Mucosa of descending colon (tissue), 3 donors: ENCODE results near the gene CHD2. TPM values are rescaled to one million over a fixed set of nuclear protein-coding genes. Genes with fewer than 3 reads are reported as not detected.
A peak's percentile ranks its signal among the peaks of the same experiment; 100 is the strongest.

Experiments
- ATAC-seq: fragments of 200-7000 bp; cut with Tn5 transposase; one replicate; pipeline ENCODE4 v1.9.1; 2020; ENCODE audit warnings: mild to moderate bottlenecking, moderate library complexity
- DNase-seq, 3 donors: peaks; one replicate each; pipeline ENCODE4 v3.0.0-alpha.2; 2020
- H3K36me3 ChIP-seq: fragments of 200-600 bp; one replicate; pipeline ENCODE4 v1.8.0; 2021; ENCODE audit warnings: low read depth, mild to moderate bottlenecking
- H3K4me1 ChIP-seq: fragments of 200-600 bp; one replicate; pipeline ENCODE4 v1.8.0; 2021; ENCODE audit warnings: low read depth, mild to moderate bottlenecking
- H3K4me3 ChIP-seq: fragments of 200-600 bp; one replicate; pipeline ENCODE4 v1.8.0; 2021; ENCODE audit warnings: mild to moderate bottlenecking
- H3K9me3 ChIP-seq: fragments of 200-600 bp; one replicate; pipeline ENCODE4 v1.8.0; 2021; ENCODE audit warnings: mild to moderate bottlenecking
- intact Hi-C, 2 donors: fragments of 100-400 bp; cut with DNase I in 1 of 2; cut with micrococcal nuclease in 1 of 2; formaldehyde crosslinking; loops; one replicate each; pipeline versions ENCODE4 v1.11.0 to v1.11.1; 2022; cut with DNase I, micrococcal nuclease
- total RNA-seq, 3 donors: library from RNA; stranded (reverse); fragmentation: NEBNext Ultra II Directional in 2 of 3; extraction: Animal tissue kit (Norgen Biotek cat#: 25700) in 2 of 3; gene quantifications; one replicate each; pipeline versions ENCODE4 v1.2.1 to v1.2.4, GENCODE V29; 2021 to 2023
- TF ChIP-seq, protein P1 (sequence below): fragments of 200-600 bp; IDR thresholded peaks from one replicate; pipeline ENCODE4 v1.8.0; 2022; ENCODE audit warnings: antibody characterized with exemption, mild to moderate bottlenecking
- donor health status: DM: no; HTN: no; CAD: no; lungs with moderate emphysema.
- donor health status: DM: no; HTN: no; CAD: no.
- donor health status: DM: no; HTN: yes; CAD: no.

Gene CHD2
- total RNA-seq, 3 donors from 2014 or later = 86.2 to 128 (median 110) TPM

DNA sequence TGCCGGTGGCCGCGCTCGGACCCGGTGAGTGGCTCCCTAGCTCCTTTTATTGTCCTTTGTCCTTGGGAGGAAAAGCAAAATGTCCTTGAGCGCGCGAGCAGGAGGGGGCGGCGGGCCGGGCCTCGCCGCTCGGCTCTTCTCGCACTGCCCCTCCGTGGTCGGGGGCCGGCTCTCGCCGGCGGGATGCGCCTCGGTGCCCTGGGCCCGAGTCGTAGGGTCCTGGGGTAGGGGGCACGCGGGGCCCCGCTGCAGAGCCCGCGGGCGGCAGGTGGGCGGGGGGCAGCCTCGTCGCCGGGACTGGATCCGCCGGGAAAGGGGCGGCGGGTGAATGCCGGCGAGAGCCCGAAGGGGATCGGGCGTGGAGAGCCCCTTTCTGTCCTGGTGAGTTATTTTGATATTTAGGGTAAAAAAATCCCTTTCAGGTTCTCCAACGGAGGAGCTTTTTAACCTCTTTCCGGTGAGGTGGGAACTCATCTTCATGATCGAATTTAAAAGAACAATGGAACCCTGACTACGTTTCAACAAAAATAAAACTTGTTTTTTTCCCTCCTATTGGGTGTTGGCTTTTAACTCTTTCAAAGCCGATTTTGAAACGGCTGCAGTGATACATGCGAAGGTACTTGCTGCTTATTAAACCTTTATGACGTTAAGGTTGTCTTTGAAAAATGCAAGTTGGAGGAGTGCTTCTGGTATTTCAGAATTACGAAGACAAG is 16.8 kb upstream of the CHD2 start:
- Histone ChIP-seq H3K4me3 (peak overlapping the region; percentile 98), H3K9me3 (no peaks in the 10 kb centered on the region), H3K36me3 (no peaks in the 10 kb centered on the region), H3K4me1 (peaks cover 40% of the 10 kb centered on the region)
- DNase-seq = peak in 2 of 3 donors; percentile 61 to 62
- ATAC-seq = no peak
- intact Hi-C loops = loop anchor here in 1 of 2 donors (5.0 kb wide), 1 partner anchor 61 kb away; no protein-coding TSS in a partner anchor
- TF ChIP-seq, protein P1, sequence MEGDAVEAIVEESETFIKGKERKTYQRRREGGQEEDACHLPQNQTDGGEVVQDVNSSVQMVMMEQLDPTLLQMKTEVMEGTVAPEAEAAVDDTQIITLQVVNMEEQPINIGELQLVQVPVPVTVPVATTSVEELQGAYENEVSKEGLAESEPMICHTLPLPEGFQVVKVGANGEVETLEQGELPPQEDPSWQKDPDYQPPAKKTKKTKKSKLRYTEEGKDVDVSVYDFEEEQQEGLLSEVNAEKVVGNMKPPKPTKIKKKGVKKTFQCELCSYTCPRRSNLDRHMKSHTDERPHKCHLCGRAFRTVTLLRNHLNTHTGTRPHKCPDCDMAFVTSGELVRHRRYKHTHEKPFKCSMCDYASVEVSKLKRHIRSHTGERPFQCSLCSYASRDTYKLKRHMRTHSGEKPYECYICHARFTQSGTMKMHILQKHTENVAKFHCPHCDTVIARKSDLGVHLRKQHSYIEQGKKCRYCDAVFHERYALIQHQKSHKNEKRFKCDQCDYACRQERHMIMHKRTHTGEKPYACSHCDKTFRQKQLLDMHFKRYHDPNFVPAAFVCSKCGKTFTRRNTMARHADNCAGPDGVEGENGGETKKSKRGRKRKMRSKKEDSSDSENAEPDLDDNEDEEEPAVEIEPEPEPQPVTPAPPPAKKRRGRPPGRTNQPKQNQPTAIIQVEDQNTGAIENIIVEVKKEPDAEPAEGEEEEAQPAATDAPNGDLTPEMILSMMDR = no peak

DNA sequence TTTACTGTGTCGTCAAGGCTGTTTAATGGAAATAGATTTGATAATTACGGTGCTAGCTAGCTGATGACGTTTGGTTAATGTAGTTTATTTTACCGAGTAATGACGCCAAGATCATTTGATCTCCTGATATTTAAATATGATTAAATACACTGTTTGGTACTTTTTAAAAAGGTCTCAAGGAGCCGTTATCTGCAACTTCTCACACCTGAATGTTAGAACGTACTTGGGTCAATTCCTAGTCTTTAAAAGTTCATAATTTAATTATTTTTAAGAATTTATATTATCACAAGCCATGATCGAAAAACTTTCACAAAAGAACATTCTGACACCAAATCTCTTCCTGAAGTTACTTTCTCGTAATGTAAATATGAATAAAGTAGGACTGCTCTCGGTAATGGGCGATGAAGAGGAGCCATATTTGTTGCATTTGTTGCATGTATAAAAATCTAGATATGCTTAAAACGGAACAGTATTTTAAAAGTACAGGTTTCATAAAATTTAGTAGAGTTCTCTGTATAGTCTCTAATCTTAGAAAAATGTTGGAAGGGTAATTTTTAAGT is 16.2 kb upstream of the CHD2 start:
- TF ChIP-seq, protein P1 = no peak
- DNase-seq (no peak), ATAC-seq (no peak)
- no peaks in the 10 kb centered on the region for H3K36me3 ChIP-seq
- intact Hi-C loops = loop anchor here in 1 of 2 donors (5.0 kb wide), 1 partner anchor 62 kb away; no protein-coding TSS in a partner anchor
- H3K9me3 ChIP-seq = no peaks in the 10 kb centered on the region
- H3K4me1 ChIP-seq = peaks cover 39% of the 10 kb centered on the region
- H3K4me3 ChIP-seq = peak overlapping the region; percentile 98

DNA sequence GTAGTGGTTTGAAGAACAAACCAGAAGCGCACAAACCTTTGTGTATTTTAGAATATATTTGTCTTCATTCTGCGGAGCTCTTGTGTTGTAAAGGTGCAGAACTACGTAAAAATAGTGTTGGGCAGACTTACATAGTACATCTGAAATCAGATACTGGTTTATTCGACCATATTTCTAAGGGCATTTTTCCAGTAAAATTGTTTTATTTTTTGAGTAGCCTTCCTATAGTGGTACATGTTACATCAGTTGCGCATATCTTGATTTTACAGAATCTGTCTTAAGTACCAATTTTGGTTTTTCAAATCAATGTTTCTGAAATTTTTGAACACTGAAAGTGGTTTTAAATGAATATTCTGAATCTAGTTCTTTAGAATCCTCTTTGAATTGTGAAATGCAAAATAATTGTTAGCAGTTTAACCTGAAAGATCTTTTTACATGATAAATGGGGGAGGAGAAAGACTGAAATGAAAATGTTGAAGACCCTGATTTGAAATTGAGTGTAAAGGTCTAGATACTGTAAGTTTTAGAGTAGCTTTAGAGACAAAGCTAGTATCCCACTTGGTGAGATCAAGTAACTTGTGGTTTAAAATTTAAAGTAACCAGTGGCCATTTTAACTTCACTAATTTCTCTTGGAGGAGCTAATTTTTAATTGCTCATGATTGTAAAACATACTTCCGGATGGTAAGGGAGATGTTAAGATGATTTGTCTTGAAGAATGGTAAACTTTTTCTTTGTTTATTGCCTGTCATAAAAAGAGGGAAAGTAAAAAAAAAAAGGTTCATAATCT is 15.5 kb upstream of the CHD2 start:
- Histone ChIP-seq H3K4me3 (peak overlapping the region; percentile 98), H3K4me1 (peaks cover 38% of the 10 kb centered on the region), H3K36me3 (no peaks in the 10 kb centered on the region), H3K9me3 (no peaks in the 10 kb centered on the region)
- ATAC-seq (no peak), DNase-seq (no peak)
- TF ChIP-seq, protein P1 = no peak
- intact Hi-C loops = loop anchor here in 1 of 2 donors (5.0 kb wide), 2 partner anchors 62 to 72 kb away; no protein-coding TSS in a partner anchor

DNA sequence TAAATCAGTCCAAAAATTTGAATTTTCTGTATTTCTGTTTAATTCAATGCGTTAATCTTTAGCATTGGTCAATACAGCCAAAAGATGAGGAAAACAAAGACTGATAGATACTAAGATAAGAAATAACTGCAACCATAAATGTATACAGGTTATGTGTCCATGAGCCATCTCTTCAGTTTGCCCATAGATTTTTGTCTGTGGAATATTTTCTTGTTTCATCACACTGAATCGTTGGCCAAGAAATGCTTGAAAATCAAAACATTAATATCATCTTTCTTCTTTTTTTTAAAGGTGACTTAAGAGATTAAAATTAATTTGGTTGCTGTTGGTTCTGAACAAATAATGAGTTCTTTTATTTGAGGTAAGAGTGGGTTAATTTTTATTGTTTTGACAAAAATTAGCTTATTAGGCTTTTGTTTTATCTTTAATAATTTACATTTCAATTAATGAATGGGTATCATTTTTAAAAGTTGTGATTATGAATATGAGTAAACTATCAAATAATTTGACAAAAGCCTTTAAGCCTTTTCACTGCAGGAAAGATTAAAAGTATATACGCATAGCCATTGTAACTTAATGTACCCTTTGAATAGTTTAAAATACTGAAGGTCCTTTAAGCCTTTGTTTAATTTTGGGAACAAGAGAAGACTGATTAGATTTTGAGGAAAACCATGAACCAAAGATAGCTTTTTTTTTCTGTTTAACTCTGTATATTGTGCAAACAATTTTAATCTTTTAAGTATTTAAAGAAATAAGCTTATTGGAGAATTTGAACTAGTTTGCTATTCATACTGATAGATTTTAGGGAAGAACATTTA is 14.7 kb upstream of the CHD2 start:
- no peak for ATAC-seq
- Histone ChIP-seq H3K4me3 (no peak overlapping the region), H3K4me1 (peaks cover 35% of the 10 kb centered on the region), H3K36me3 (no peaks in the 10 kb centered on the region), H3K9me3 (no peaks in the 10 kb centered on the region)
- TF ChIP-seq, protein P1 = no peak
- intact Hi-C loops = loop anchor here in 1 of 2 donors (5.0 kb wide), 1 partner anchor 73 kb away; no protein-coding TSS in a partner anchor
- DNase-seq = no peak

DNA sequence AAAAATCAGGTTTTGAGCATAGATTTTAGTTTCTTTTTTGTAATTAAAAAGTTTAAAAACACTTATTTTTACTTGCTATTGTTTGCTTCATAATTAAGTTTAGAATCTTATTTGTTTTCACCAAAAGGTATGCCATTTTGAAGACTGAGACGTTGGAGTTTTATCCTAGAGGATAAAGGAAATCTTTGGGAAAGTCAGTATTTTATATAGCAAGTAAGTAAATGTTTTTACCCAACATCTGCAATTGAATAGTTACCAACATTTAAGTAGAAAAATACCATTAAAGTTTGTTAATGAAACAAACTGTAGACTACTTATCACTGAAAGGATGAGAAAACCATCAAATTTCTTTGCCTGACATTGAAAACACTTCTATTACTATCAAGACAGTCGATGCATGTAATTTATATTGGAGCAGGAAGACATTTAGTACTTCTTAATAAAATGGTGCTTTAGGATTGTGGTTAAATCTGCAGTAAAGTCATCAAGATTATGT is 14.0 kb upstream of the CHD2 start:
- DNase-seq (no peak), ATAC-seq (no peak)
- H3K4me3 ChIP-seq = no peak overlapping the region
- H3K9me3 ChIP-seq = no peaks in the 10 kb centered on the region
- H3K36me3 ChIP-seq = no peaks in the 10 kb centered on the region
- TF ChIP-seq, protein P1 = no peak
- intact Hi-C loops = loop anchor here in 1 of 2 donors (5.0 kb wide), 1 partner anchor 74 kb away; no protein-coding TSS in a partner anchor
- peaks cover 35% of the 10 kb centered on the region for H3K4me1 ChIP-seq
